Measurements from ENCODE around the gene SLC43A2. TPM values are rescaled to one million over a fixed set of nuclear protein-coding genes. Genes with fewer than 3 reads are reported as not detected.
"Not testable (repeated sequence)": the region's sequence is repeated elsewhere in the genome, so short reads cannot be mapped to it uniquely, and the experiment has no call there.

Gene SLC43A2
- polyA plus RNA-seq, 2 of the 4 experiments (the other 2 are of a cell fraction), result 3.5 to 7.0 TPM

GRCh38 chr17:1574697-1575471, 53.8 kb downstream of the SLC43A2 start:
- peak overlapping the region; percentile 29 to 65; a peak in 5 of 6 replicates for H3K27ac ChIP-seq
- TF ChIP-seq CHD4 (IDR thresholded peaks at IDR 0.05; ENCODE audit: borderline replicate concordance) (no peak), TFCP2L1 (CRISPR knock-in tag; IDR thresholded peaks at IDR 0.05) (no peak), KDM5A (IDR thresholded peaks at IDR 0.05) (no peak), ZFP36 (IDR thresholded peaks at IDR 0.05; ENCODE audit: borderline replicate concordance, partially characterized antibody) (no peak), JUN (IDR thresholded peaks at IDR 0.05) (0 out of 5 replicates have a peak, but pooled peaks of 1 of the 2 experiments have one; percentile 2)
- no peak overlapping the region for H3K4me2 ChIP-seq
- FAIRE-seq (no peak), ATAC-seq (peak in 1 of 2 experiments; percentile 5; a peak in 4 of 6 replicates), DNase-seq (ENCODE audit: low read depth in 1 of 2, low spot score in 1 of 2) (no peak)
- 62% methylated on average over 30 of the region's 45 CpGs for WGBS (ENCODE audit: missing lambda C conversion rate)
- H3K4me3 ChIP-seq, result no peak overlapping the region
- no peaks in the 10 kb centered on the region for H3K9me3 ChIP-seq
- ChIA-PET POLR2A (interaction anchor here (0.7 to 1.9 kb wide), 11 partner anchors 12 to 311 kb away, joined by 3 to 49 read pairs (median 6); partner anchors contain the start of genes INPP5K, PITPNA, RILP and SLC43A2), CTCF (interaction anchor here (0.5 to 21.0 kb wide), 61 partner anchors 9 to 670 kb away, joined by 3 to 497 read pairs (median 5); partner anchors contain the start of genes INPP5K, PITPNA, RILP and SCARF1)
- peaks cover 17% of the 10 kb centered on the region for H3K4me1 ChIP-seq

GRCh38 chr17:1573932-1574696, 54.5 kb downstream of the SLC43A2 start:
- ATAC-seq, result peak; percentile 73 to 87
- Histone ChIP-seq H3K9me3 (no peaks in the 10 kb centered on the region), H3K4me1 (peaks cover 17% of the 10 kb centered on the region), H3K4me2 (peak overlapping the region; percentile 43; the same call in 2 of the 3 replicates), H3K27ac (peak overlapping the region in 1 of 2 experiments; percentile 65; a peak in 3 of 6 replicates), H3K4me3 (no peak overlapping the region)
- POLR2A ChIA-PET, result interaction anchor here (0.7 to 1.9 kb wide), 11 partner anchors 12 to 310 kb away, joined by 3 to 49 read pairs (median 6); partner anchors contain the start of genes INPP5K, PITPNA, RILP and SLC43A2
- CTCF ChIA-PET, result interaction anchor here (0.5 to 21.0 kb wide), 70 partner anchors 8 to 670 kb away, joined by 3 to 497 read pairs (median 4); partner anchors contain the start of genes INPP5K, PITPNA, RILP and SCARF1
- DNase-seq (ENCODE audit: low read depth in 1 of 2, low spot score in 1 of 2), result peak; percentile 82 to 92
- FAIRE-seq, result no peak
- WGBS (ENCODE audit: missing lambda C conversion rate), result 21% methylated on average over 19 of the region's 19 CpGs
- TF ChIP-seq MAX (IDR thresholded peaks at IDR 0.05), result peak; percentile 39
- TF ChIP-seq JUN (IDR thresholded peaks at IDR 0.05), result peak in 1 of 2 experiments; percentile 46; a peak in 1 of 5 replicates
- peak; percentile 98 for TF ChIP-seq CTCF (IDR thresholded peaks at IDR 0.05)
- TF ChIP-seq MAZ (IDR thresholded peaks at IDR 0.05; ENCODE audit: borderline replicate concordance, low read depth, low read length), result 0 out of 2 replicates have a peak, but pooled peaks have one; percentile 58
- no peak for TF ChIP-seq POLR2A (IDR thresholded peaks at IDR 0.05; ENCODE audit: low read length)
- TF ChIP-seq SMC3 (IDR thresholded peaks at IDR 0.05), result peak; percentile 99
- TF ChIP-seq JUNB (IDR thresholded peaks at IDR 0.05), result no peak
- peak; percentile 95 to 100 for TF ChIP-seq RAD21 (conservative IDR thresholded peaks at IDR 0.05 in 1 of 2, IDR thresholded peaks at IDR 0.05 in 1 of 2)

- H3K4me2 ChIP-seq; POLR2A ChIA-PET; H3K27ac ChIP-seq; FAIRE-seq; DNase-seq (ENCODE audit: low read depth in 1 of 2, low spot score in 1 of 2); H3K9me3 ChIP-seq; ATAC-seq; H3K4me3 ChIP-seq: not testable (repeated sequence)
- CTCF ChIA-PET, result interaction anchor here (0.6 to 21.0 kb wide), 14 partner anchors 9 to 199 kb away, joined by 3 to 497 read pairs (median 10); partner anchors contain the start of genes PITPNA, RILP, SCARF1 and SLC43A2
- WGBS (ENCODE audit: missing lambda C conversion rate), result 81% methylated on average over 5 of the region's 5 CpGs
- peaks cover 17% of the 10 kb centered on the region for H3K4me1 ChIP-seq
These were observed 56.0 kb downstream of the SLC43A2 start for GRCh38 chr17:1572646-1573045.

GRCh38 chr17:1571341-1571704, 57.3 kb downstream of the SLC43A2 start:
- FAIRE-seq (no peak), ATAC-seq (no peak), DNase-seq (ENCODE audit: low read depth in 1 of 2, low spot score in 1 of 2) (no peak)
- WGBS (ENCODE audit: missing lambda C conversion rate), result 85% methylated on average over 18 of the region's 18 CpGs
- ChIA-PET CTCF (interaction anchor here (0.9 to 21.0 kb wide), 8 partner anchors 10 to 314 kb away, joined by 3 to 497 read pairs (median 4); partner anchors contain the start of genes RILP, SCARF1 and SLC43A2), POLR2A (interaction anchor here (0.9 kb wide), 1 partner anchor 9 kb away, joined by 3 read pairs; the partner anchor contains the start of gene PITPNA)
- peaks cover 9% of the 10 kb centered on the region; the same call in 2 of the 3 replicates for H3K4me1 ChIP-seq
- no peak overlapping the region for H3K4me3 ChIP-seq
- H3K4me2 ChIP-seq, result no peak overlapping the region
- H3K9me3 ChIP-seq, result no peaks in the 10 kb centered on the region
- no peak overlapping the region for H3K27ac ChIP-seq
- TF ChIP-seq HOXB5 (CRISPR knock-in tag; IDR thresholded peaks at IDR 0.05), result no peak
- no peak for TF ChIP-seq ESRRA (IDR thresholded peaks at IDR 0.05; ENCODE audit: borderline replicate concordance, low read length)
- TF ChIP-seq RARB (CRISPR knock-in tag; IDR thresholded peaks at IDR 0.05), result no peak
- TF ChIP-seq CHD2 (IDR thresholded peaks at IDR 0.05; ENCODE audit: low read length, partially characterized antibody), result no peak
- TF ChIP-seq BCL3 (IDR thresholded peaks at IDR 0.05), result no peak
- no peak for TF ChIP-seq ZFP36 (IDR thresholded peaks at IDR 0.05; ENCODE audit: borderline replicate concordance, partially characterized antibody)
- TF ChIP-seq HOXB13 (CRISPR knock-in tag; IDR thresholded peaks at IDR 0.05; ENCODE audit: low read depth), result no peak
- no peak for TF ChIP-seq JUNB (IDR thresholded peaks at IDR 0.05)
- TF ChIP-seq PBX3 (IDR thresholded peaks at IDR 0.05), result no peak
